ENCODE data around the gene FBXL17. TPM values are rescaled to one million over a fixed set of nuclear protein-coding genes. Genes with fewer than 3 reads are reported as not detected.

The FBXL17 gene
- total and polyA plus RNA-seq, 2 of the 13 experiments (the other 11 are each of a cell fraction or from before 2014, with no cell fraction given): 3.0 to 7.9 TPM

GRCh38 chr5:108381350-108381953 lies 446 bp downstream of the FBXL17 start (continued):
- TF ChIP-seq ZNF792 (CRISPR knock-in tag; IDR thresholded peaks at IDR 0.05) (0 out of 2 replicates have a peak, but pooled peaks have one; percentile 55), TAF1 (CRISPR knock-in tag; IDR thresholded peaks at IDR 0.05) (peak; percentile 69; the same call in 1 of the 2 replicates), HOXD1 (CRISPR knock-in tag; IDR thresholded peaks at IDR 0.05) (no peak), TOE1 (CRISPR knock-in tag; IDR thresholded peaks at IDR 0.05) (no peak), SP4 (CRISPR knock-in tag; IDR thresholded peaks at IDR 0.05) (peak; percentile 8; the same call in 1 of the 2 replicates), BRD4 (CRISPR knock-in tag; IDR thresholded peaks at IDR 0.05) (no peak; the same call in 1 of the 2 replicates), AHR (CRISPR knock-in tag; IDR thresholded peaks at IDR 0.05) (0 out of 2 replicates have a peak, but pooled peaks have one; percentile 61), HOXA9 (CRISPR knock-in tag; IDR thresholded peaks at IDR 0.05; ENCODE audit: borderline replicate concordance) (no peak), SMAD3 (CRISPR knock-in tag; IDR thresholded peaks at IDR 0.05) (0 out of 2 replicates have a peak, but pooled peaks have one; percentile 22), ZBTB40 (IDR thresholded peaks at IDR 0.05) (no peak), ZBTB40 (CRISPR knock-in tag; IDR thresholded peaks at IDR 0.05) (peak; percentile 34; the same call in 1 of the 2 replicates), ERF (CRISPR knock-in tag; IDR thresholded peaks at IDR 0.05) (no peak), ZNF777 (CRISPR knock-in tag; IDR thresholded peaks at IDR 0.05) (peak; percentile 90), ZNF274 (CRISPR knock-in tag; IDR thresholded peaks at IDR 0.05) (no peak), ZFP41 (CRISPR knock-in tag; IDR thresholded peaks at IDR 0.05; ENCODE audit: borderline replicate concordance) (peak; percentile 78; the same call in 1 of the 2 replicates), NR2F2 (IDR thresholded peaks at IDR 0.05; ENCODE audit: borderline replicate concordance, low read depth) (no peak), ZNF446 (CRISPR knock-in tag; IDR thresholded peaks at IDR 0.05) (peak; percentile 46; the same call in 1 of the 2 replicates), RBAK (CRISPR knock-in tag; IDR thresholded peaks at IDR 0.05) (no peak), TBX2 (CRISPR knock-in tag; IDR thresholded peaks at IDR 0.05; ENCODE audit: borderline replicate concordance) (peak; percentile 48), IRX3 (CRISPR knock-in tag; IDR thresholded peaks at IDR 0.05; ENCODE audit: borderline replicate concordance, low read depth) (peak; percentile 46; the same call in 1 of the 2 replicates), SRY (CRISPR knock-in tag; IDR thresholded peaks at IDR 0.05) (peak; percentile 82; the same call in 1 of the 2 replicates)
- TF ChIP-seq, protein P1, sequence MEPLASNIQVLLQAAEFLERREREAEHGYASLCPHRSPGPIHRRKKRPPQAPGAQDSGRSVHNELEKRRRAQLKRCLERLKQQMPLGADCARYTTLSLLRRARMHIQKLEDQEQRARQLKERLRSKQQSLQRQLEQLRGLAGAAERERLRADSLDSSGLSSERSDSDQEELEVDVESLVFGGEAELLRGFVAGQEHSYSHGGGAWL (CRISPR knock-in tag; IDR thresholded peaks at IDR 0.05): no peak; the same call in 1 of the 2 replicates
